DLD1 (cell line): ENCODE measurements around the gene ATG4C.

ENCODE experiments used
- in situ Hi-C: cut with HindIII; loops from 2 replicates; pipeline ENCODE4 v1.10.0; 2017; ENCODE audit warnings: low sequenced_read_pairs

Gene ATG4C

DNA sequence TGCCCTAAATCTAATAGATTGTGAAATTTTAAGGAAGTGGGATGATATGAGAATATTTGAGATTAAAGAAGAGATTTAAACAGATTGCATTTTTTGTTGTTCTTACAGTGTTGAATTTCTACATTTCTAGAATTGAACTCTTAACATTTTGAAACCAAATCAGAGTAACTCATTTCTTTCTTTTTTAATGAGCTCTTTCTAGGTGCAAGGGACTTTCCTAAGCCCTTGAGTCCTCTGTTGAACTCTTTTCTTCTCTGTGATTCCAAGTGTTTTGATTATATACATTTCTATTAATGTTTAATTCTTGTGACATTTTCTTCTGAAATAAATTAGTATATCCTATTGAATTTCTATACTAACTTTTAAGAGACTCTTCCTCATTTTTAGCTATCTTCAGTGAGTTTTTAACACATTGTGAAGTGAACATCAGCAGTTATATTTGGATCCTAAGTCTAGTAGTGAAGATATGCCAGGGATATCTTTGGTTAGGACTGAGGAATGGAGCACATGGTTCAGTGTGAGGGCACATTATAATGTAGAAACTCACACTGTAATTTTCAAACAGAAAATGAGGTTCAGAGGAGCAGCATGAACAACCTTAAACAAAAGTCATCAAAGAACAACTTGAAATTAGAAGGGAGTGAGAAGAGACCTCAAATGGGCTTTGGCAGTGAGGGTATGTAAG lies 53.1 kb downstream of the ATG4C start:
- in situ Hi-C loops = loop anchor here (10.0 kb wide), 1 partner anchor 358 kb away; no protein-coding TSS in a partner anchor

GRCh38 chr1:62840555-62840954 lies 56.6 kb downstream of the ATG4C start:
- in situ Hi-C loops = no loop called here

DNA sequence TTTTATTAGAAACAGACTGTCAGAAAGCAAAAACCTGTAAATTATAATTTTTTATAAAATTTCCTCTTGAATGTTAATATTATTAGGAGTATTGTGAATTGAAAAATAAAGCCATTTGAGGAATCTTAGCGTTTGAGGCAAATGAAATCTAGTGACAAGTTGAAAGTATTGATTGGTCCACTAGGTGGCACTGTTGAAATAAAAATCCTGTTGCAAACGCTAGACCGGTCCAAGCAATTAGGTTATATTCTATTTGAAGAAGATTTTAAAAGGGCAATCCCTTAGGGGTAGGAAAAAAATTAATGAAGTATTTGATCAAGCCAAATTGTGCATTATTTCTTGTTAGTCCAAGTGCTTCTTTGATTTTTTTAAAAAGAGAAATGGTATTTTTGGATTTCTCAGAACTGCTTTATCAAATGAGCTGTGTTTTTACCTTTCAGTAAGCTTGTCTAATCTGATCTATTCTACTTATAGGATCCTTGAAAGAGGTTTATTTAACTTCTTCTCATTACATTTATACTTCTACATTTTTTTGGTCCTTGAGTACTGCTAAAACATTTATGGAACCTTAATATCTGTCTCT lies 57.7 kb downstream of the ATG4C start:
- in situ Hi-C loops = no loop called here

DNA sequence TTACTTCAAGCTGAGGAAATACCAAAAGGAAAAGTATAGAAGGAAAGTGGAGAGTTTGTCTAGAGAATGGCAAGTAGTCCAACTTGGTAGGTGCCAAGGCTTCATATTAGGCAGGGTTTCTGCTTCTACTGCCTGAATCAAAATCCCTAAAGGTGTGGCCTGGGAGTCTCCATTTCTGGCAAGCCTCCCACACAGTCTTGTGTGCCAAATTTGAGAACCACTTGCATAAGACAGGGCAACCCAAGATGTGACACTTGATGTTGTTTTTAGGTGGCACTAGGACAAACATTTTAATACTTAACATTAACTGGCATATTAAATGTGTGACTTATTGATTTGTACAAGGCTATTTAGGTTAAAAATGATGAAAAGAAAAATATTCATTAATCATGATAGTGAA lies 60.1 kb downstream of the ATG4C start:
- in situ Hi-C loops = no loop called here

DNA sequence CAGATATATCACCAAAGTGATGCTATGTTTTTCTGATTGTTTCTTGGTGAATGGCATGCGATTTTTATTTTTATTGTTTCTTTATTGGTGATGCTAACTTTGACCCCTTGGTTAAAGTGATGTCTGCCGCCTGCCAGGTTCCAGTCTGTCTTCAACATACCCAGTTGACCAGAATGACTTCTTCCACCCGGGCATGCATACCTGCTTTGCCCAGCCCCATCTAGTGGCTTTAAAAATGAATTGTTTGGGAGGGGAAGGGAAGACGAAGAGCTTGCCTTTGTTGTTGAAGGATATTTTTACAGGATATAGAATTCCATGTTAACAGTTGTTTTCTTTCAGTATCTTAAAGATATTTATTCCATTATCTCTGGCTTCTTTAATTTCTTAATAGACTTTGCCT lies 65.1 kb downstream of the ATG4C start:
- in situ Hi-C loops = no loop called here

GRCh38 chr1:62852253-62852652 lies 68.3 kb downstream of the ATG4C start:
- in situ Hi-C loops = no loop called here

DNA sequence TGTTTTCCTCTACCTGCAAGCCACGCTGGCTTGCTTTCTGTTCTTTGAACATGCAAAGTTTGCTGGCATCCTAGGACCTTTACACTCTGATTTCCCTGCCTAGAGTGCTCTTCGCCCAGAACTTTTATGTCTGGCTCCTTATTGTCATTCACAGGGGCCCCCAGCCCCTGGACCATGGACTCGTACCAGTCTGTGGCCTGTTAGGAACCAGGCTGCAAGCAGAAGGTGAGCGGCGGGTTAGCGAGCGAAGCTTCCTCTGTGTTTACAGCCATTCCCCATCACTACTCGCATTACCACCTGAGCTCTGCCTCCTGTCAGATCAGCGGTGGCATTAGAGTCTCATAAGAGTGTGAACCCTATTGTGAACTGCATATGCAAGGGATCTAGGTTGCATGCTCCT lies 73.0 kb downstream of the ATG4C start:
- in situ Hi-C loops = no loop called here

- in situ Hi-C loops = no loop called here
Observed at GRCh38 chr1:62869217-62869754, 85.4 kb downstream of the ATG4C start.

DNA sequence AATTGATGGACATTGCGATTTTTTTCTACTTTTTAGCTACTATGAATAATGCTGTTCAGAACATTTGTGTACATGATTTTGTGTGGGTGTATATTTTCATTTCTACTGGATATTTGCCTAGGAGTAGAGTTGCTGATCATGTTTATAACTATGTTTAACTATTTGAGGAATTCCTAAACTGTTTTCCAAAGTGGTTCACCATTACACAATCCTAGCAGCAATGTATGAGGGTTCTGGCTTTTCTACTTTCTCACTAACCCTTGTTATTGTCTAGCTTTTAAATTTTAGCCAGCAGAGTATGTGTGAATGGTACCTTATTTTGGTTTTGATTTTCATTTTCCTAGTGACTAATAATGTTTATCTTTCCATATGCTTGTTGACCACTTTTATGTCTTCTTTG lies 86.2 kb downstream of the ATG4C start:
- in situ Hi-C loops = no loop called here

DNA sequence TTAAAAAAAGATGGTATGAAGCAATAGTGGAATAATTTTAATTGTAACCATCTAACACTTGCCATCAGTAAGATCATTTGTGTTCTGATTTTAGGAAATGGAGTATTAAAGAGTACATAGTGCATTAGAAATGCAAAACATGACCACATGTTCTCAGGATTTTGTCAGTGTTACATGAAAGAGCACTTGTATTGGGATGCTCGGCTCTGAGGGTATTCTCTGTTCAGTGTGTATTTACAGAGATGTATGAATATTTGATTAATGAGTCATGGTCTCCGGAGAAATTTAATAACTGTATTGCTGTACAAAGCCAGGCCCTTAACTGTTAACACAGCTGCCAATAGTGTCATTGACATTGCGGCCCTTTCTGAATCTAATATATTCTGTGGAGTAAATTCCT lies 91.7 kb downstream of the ATG4C start:
- in situ Hi-C loops = no loop called here

DNA sequence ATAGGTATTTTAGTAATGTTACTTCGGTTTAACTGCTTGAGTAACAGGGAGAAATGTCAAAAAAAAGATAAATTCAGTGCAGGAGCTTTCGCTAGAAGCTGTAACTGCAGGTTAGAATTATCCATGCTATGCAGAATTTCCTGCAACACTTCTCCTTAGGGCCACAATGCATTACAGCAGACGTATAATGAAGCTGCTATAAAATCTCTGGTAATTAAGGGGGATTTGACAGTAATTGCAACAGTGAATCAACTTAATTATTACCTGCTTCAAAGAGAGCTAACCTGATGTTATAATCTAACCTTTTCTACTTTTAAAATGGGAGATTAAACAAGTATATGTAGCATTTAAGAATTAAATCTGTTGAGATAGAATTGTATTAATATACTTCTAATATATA lies 92.6 kb downstream of the ATG4C start:
- in situ Hi-C loops = no loop called here

DNA sequence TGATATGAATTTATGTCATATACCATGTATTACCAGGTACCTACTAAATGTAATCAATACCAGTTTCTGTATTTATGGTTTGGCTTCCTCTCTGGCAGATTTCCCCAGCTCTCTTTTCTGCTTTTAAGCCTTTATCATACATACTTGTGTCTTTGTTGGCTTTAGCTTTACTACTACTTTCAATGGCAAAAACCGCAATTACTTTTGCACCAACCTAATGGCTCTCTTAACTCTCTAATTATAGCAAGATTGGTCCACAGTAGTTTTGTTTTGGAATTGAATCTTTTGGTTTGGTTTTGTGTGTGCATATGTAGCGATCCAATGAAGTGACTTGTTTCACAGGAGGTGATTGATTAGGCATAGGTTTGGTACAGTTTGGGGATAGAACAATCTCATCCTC lies 93.6 kb downstream of the ATG4C start:
- in situ Hi-C loops = no loop called here

GRCh38 chr1:62879962-62880361 lies 96.0 kb downstream of the ATG4C start:
- in situ Hi-C loops = no loop called here

GRCh38 chr1:62882201-62883104 lies 98.5 kb downstream of the ATG4C start:
- in situ Hi-C loops = no loop called here

- in situ Hi-C loops = no loop called here
Observed at GRCh38 chr1:62884156-62884740, 100.3 kb downstream of the ATG4C start.

DNA sequence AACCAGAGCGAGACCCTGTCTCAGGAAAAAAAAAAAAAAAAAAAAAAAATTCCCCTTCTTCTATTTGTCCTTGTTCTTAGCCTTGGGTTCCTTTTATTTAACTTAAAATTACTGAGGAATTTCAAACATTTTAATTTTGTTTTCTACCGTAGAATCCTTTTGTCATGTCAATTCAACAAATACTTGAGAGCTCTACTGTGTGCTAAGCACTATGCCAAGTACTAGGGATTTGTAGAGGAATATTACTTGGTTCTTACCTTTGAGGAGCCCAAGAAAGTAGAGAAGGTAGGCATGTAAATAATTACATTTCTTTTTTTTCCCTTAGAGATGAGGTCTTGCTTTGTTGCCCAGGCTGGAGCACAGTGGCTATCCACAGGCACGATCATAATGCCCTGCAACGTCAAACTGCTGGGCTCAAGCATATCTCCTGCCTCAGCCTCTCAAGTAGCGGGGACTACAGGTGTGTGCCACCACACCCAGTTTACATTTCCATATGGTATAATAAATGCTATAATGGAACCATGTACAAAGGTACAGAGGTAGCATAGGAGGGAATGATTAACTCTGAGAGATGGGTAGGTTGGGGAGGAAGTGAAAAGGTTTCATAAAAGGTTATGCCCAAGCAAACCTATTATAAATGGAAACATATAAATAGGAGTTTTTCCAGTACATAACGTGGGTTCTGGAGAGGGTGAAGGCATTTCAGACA lies 104.0 kb downstream of the ATG4C start:
- in situ Hi-C loops = no loop called here

DNA sequence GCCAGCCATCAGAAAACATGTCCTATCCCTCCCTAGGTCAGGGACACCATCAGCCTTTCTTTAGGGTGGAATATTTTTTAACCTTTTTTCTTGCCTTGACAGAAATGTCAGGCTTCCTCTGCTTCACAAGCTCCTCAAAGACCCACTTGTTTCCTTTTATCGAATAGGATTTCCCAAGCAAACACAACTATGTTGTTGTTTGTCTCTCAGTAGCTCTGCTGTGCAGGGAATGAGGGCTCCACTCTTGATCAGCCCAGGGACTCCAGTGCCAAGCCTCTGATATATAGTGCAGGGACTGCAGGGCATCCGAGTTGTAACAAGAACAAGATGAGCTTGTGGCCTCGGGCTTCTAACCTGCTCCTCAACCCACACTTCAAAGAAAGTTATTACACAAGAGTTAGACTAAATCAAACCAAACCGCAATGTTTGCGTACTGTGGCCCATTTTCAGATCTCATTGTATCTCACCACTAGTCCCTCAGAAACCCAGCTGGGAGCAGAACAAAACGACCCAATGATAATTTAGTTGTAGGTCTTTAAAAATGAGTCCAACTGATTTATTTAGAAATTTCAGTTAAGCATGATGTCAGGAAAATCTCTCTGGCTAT lies 108.1 kb downstream of the ATG4C start:
- in situ Hi-C loops = no loop called here

GRCh38 chr1:62897788-62898187 lies 113.9 kb downstream of the ATG4C start:
- in situ Hi-C loops = no loop called here

GRCh38 chr1:62900566-62900965 lies 116.6 kb downstream of the ATG4C start:
- in situ Hi-C loops = no loop called here

- in situ Hi-C loops = no loop called here
Observed at GRCh38 chr1:62901650-62902049, 117.7 kb downstream of the ATG4C start.
